KG1 (cell line): Measurements from ENCODE around the gene FOXA1.

Experiments used
- DNase-seq: peaks from one replicate; lab custom pipeline; 2025; lab: John Stamatoyannopoulos, UW

The FOXA1 gene

DNA sequence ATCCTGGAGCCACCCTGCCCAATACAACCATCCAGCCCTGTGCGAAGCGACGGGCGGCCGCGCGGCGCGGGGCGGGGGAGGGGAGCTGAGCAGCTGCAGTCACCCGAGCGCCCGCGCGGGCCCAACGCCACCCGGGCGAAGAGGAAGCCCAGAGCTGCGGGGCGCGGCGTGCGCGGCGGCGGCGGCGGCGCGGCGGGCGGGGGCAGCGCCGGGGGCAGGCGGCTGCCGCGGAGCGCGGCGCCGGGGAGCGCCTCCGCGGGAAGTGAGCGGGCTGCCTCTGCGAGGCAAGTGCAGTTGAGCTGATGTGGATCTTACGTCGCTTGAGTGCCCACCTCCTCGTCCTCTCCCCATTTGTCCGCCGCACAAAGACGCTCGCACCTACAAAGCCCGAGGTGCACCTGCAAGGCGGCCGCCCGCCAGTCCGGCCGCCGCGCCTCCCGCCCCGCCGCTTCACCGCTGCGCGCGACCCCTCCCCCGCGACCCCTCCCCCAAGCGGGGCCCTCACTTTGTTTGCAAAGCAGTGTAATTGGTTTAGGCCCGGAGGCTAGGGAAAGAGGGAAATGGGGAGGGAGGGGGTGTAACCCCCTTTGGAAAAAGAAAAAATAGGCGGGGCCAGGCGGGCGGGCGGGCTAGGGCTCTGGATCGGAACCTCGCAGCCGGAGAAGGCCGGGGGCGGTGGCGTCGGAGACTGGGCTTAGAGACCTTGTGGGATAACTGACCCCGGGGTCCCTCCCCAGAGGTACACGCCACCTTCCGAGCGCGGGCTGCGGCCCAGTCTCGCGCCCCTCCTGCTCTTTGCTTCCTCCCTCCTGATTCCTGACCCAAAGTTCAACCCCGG, at the start of gene FOXA1, which contains the start of gene TTC6:
FOXA1 (minus strand) TSS at position 279 of the 838 bp plus-strand sequence; CDS start at position 2, 277 bp downstream.
TTC6 (plus strand) TSS at position 659 of the 838 bp plus-strand sequence. CDS start 26,436 bp downstream, outside the sequence.
- DNase-seq: no peak

DNA sequence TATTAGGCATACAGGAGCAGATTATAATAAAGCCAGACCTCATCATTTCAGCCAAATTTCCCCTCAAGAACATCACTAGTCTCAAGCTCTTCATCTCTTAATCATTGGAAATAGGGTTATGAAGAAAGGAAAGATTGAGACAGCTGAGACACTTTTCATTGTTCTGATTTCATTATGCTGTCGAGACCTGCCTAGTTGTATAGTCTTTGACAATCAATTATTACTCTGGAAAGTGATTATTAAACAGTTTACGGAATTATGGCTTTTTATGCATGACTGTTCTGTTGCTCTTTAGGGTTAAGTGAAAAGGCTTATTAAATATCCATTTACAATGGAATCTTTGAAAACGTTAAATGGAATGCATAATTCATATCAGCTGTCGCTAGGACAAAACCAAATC, 48.7 kb upstream of the FOXA1 start:
- DNase-seq: no peak

DNA sequence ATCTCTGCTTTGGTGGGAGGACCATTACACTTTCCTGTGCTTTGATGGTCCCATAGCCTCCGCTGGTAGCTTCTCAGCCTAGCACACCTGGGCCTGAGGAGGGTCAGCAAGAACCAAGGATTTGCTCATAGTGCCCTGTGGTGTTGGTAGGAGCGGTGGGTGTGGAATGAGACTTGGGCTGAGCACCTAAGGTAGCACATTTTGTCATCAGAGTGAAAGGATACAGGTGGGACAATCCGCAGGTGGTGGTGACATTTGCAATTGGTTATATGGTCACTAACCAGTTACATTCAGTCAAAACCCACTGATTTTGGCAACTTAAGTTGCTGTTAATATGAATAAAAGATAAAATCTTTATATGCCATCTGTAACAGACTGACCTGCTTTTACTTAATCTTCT, 47.1 kb upstream of the FOXA1 start:
- no peak for DNase-seq

DNA sequence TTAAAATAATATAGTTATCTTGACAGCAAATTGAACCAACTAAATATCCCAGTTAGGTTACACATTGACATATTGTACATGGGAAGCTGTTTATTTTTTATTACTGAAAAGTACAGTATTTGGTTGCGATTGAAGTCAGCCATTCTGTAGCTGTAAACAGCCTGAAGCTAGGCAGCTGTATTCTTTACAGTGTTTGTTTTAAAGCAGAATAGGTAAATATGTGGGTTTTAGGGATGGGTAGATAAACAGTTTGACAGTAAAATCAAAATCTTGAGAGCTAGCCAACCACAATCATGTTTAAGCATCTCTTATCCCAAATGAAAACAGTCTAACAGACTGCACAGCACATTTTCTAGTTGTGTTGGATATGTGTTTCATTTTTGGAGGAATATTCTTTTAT, 46.1 kb upstream of the FOXA1 start:
- DNase-seq: no peak

DNA sequence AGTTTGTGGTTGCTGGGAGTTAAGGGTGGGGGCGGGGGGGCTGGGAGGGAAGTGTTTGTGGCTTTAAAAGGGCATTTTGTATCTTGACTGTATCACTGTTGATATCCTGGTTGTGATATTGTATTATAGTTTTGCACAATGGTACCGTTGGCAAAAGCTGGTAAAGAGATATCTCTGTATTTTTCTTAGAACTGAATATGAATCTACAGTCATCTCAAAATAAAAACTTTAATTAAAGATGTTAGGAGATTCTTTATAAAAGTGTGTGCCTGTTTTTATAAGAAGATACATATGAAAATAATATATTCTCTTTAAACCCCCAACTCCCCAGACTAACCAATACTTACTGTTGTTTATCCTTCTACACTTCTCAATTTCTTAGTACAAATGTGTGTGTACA, 43.5 kb upstream of the FOXA1 start:
- DNase-seq: no peak

DNA sequence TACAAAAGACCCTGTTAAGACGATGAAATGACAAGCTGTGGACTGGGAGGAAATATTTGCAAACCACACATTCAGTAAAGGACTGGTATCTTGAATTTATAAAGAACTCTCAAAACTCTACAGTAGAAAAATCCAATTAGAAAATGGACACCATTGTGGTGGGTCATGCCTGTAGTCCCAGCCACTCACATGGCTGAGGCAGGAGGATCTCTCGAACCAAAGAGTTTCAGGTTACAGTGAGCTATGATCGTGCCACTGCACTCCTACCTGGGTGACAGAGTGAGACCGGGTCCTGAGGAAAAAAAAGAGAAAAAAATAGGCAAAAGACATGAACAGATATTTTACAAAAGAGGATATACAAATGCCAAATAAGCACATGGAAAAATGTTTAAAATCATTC, 42.3 kb upstream of the FOXA1 start:
- no peak for DNase-seq

DNA sequence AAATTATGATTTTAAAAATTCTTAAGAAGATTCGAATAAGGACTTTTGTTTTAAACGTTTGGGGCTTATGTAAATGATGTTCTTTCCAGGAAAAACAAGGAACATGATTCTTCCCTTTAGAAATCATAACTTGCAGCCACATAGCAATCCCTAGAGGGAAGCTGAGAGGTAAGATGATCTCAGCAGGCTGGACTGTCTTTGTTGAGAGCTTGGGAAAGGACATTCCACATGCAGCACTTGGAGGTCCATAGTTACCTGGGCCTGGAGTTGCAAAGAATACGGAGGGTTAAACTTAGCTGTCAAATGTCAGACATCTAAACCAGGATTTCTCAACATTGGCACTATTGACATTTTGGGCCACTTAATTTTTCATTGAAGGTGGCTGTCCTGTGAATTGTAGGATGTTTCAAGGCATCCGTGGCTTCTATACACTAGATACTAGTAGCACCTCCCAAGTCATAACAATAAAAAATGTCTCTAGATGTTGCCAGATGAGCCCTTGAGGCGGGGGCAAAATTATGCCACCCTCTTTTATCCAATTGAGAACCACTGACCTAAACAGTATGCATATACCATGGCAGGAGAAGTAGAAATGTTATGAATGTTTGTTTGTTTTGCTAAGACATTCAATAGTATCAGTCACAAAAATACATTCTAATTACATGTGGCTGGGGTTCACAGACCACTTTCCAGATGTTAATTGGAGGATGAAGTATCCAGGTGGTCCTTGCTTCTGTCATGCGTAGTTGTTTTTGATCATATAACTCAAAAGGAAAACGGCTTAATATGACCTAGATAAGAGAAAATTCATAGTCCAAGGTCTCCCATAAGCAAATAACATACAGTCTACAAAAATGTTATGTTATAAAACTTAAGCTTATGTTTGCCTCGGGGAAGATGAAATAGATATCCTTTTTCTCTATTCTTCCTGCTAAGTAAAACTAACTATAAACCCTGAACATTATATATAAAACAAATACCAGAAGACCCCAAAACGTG, 30.8 kb upstream of the FOXA1 start:
- no peak for DNase-seq

DNA sequence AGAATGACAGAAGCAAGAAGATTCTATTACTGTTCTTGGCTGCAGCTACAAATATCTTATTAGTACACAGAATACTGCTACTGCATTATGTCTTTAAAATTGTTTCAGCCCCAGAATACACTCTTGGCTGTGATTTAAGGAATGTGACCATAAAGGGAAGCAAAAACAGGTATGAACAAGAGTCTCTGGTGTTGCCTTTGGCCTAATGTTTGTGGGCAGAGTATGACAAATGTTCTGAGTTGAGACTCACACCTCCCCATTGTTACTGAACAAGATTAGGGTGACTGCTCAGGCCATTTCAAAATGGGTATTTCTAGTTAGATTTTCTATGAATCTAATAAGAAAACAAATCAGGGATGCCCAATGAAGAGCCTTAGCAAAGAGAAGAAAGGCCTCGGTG, 28.9 kb upstream of the FOXA1 start:
- DNase-seq: no peak

DNA sequence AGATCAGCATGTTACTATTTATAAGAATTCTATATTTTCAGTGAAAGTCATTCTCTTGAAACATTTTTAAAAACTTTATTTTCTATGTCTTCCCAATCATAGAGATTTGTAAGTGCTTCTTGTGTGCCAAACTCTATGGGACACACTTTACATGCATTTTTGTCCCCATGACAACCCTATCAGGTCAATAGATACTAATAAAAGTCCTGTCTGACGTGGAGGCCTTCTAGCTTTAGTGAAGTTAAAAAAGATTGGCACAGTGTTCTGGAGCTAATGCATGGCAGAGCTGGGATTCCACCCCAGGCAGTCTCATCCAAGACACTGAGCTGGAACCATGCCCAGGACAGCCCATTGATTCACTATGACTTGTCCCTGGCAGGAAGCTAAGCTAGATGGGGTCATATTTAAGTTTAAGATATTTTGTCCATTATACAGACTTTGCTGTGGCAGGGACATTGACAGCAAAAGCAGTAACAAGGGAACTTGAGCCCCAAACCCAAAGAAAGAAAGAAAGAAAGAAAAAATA, 28.4 kb upstream of the FOXA1 start:
- no peak for DNase-seq

DNA sequence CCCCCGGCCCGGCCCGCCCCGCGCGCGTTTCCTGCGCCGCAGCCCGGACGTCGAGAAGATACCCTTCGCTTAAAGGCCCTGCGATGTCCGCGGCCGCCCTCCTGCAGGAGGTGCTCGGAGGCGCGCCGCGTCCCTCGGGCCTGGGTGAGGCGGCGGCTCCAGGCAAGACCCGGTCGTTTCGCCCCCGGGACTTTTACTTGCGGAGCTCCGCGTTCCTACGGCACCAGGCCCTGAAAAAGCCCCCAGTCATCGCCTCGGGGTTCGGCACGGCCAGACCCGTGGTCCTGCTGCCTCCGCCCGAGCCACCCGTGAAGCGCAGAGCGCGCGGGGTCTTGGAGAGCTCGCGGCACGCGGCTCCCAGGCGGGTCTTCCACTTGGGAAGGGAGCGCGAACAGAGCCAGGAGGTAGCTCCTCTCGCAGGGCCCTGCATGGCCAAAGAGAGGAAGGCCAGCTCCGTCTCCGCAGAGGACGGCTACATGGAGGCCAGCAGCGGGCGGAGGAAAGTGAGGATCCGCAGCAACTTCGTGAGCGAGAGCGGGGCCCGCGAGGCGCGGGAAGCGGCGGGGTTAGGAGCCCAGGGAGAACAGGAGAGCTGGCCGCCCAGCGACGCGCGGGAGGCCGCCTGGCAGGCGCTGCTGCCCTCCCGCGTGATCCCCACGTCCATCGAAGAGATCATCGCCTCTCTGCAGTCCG, 27.3 kb upstream of the FOXA1 start:
- no peak for DNase-seq

DNA sequence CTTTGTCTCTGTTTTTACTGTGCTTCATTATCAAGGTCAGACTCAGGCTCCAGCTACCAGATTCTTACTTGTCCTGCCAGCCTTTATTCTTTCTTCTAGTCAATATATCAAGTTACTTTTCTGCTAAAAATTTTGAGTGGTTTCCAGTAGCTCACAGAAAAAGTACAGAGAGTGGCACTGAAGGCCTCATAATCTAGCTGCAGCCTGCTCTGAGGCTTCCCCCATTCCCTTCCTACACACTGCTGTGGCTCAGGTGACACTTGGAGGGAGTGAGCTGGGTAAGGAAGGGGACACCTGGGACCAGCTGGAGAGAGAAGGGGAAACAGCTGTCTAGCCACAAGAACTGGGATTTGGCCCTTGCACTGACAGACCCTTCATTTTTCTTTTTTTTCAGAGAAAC, 25.8 kb upstream of the FOXA1 start:
- no peak for DNase-seq

DNA sequence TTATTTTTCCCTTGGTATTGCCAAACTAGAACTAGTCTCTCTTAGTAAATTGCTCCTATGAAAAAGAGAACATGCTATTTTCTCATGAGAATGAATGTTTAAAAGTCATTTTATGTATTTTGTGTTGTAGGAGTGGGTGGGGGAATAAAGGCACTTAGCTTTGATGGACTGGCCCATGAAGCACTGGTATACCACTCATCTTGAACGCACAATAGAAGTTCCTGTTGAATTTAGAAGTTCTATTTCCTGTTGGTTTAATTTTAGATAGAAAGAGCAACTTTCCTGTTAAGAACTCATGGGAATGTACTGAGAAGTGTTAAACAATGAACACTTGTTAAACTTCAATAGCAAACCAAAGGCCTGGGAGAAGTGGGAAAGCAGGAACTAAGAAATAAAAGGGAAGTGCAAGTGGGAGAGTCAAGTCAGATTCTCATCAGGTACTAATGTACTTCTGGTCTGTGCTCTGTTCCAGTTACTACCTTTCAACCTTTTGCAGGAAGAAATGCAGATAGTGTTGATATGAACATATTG, 23.5 kb upstream of the FOXA1 start:
- no peak for DNase-seq

DNA sequence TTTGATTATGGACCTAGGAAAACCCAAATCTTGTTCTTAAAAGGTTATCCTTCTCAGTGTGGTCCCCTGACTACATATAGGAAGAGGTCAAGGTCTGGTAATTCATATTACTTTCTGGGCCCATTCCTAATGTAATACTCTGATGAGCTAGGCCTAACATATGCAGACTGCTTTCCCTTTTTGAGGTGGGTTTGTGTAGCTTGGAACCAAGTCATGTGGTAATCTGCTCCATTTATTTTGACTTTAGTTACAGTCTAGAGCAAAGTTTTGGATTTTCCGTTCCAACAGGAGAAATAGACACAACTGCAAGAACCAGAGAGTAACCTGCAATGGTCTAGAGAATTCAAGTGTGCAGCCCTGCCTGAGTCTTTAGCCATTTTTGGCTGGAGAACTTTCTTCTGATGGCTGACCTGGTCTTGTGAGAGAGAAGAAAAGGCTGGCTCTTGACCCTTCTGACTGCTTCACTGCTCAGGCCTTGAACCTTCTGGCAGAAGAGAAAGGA, 22.9 kb upstream of the FOXA1 start:
- no peak for DNase-seq

DNA sequence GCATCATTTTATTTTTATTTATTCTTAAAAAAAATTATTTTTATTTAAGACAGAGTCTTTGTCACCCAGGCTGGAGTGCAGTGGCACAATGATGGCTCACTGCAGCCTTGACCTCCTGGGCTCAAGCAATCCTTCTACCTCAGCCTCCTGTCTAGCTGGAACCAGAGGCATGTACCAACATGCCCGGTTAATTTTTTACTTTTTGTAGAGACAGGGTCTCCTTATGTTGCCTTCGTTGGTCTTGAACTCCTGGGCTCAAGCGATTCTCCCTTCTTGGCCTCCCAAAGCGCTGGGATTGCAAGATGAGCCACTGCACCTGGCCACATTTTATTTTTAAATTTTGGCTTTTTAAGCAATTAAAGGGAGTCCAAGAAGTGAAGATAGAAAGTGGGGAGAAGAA, 21.8 kb upstream of the FOXA1 start:
- DNase-seq: no peak

DNA sequence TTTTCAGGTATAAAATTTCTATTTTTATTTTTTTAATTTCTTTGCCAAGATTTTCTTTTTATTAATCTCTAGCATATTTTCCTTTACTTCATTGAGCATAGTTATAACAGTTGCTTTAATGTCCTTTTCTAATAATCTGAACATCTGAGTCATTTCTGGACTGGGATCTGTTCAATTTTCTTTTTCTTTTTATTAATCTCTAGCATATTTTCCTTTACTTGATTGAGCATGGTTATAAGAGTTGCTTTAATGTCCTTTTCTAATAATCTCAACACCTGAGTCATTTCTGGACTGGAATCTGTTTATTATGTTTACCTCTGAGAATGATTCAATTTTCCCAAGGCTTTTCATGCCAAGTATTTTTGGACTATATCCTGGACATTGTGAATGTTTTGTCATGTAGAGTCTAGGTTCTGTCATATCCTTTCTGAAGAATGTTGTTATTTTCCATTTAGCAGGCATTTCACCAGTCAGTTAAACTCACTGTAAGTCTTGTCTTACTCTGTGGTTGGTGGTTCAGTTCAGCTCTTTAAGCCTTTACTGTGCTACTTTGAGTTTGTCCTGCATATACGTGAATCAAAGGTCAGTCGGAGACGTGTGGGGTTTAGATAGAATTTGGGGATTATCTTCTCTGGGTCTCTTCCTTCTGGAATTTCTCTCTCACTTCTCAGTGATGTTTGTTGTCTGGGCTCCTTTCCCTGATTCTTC, 20.7 kb upstream of the FOXA1 start:
- DNase-seq: no peak

DNA sequence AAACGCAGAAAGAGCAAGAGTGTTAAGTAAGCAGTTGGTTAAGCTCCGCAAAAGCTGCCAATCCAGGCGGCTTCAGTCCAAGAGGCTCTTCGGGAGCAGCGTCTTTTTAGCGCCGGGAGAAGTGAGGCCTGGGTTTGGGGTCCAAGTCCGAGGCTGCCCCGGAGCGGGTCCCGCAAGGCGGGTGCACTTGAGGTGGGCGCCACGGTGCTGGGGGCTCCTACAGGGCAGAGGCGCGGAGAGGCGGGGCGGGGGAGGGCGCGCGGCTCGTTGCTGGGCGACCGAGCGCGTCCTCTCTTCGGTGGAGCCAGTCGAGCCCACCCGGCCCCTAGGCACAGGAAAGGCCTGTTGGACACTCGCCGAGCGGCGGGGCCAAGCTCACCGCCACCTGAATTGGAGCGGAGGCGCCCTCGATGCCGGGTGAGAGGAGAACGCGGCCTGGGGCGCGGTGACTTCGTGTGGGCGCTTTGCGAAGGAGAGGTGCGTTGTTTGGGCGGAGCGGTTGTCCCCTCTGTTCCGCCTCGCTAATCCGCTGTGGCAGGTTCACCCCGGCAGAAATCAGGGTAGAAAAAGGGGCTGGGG, 16.0 kb upstream of the FOXA1 start:
- DNase-seq: no peak

DNA sequence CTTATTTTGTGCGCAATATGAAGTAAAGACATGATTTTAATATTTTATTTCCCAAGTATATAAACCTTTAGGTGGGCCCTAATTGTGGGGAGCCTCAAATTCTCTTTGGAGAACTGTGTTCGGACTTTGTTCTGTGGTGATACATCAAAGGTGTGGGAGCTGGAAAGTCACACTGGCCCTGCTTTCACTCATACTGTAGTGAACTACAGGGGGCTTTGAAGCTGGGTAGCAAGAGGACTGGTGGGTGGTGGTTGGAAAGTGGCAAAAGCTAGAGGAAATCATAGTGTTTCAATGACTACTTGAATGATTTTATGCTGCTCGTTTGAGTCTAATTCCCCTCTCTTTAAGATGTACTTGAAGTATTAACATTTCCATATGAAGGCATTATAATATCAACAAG, 13.6 kb upstream of the FOXA1 start:
- DNase-seq: no peak

DNA sequence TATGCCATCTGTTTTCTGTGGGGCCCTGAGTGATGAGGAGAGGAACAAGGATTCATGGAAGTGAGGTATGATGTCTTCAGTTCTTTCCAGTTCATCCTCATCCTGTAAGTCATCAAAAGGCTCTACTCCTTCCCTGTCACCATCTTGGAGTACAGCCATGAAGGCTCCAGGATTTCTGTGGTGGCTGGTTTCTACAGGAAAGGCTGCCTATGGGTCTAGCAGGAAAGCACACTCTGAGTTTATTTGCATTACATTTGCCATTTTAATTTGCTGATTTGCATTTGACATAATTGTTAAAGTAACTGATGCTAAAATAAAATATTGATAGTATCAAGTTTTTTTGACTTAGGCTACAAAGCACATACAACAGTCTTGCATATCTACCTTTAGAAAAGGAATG, 11.6 kb upstream of the FOXA1 start:
- no peak for DNase-seq

DNA sequence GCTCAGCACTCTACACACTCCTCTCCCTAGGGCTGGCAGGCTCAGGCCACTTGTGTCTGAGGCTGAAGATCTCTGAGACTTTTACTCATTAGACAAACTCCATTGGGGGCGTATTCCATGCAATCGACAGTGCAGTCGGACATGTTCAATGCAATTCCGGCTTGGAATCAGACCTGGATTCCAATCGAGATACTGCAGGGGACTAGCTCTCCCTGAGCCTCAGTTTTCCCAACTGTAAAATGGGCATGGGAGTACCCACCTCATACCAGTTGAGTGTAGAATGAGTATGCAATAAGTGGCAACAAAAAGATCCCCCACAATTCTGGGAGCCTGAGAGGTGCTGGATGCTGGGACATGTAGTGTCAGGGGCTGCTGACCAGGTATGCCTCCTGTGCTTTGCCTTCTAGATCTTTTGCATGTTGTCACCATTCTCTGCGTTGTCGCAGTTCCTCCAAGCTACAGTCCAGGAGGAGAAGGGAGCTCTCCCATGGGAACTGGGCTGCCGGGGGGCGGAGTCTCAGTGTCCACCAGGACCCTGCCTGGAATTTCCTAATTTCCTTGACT, 8.7 kb upstream of the FOXA1 start:
- no peak for DNase-seq
